Kidney (tissue), 14 donors: ENCODE data around the gene LMTK2. TPM values are rescaled to one million over a fixed set of nuclear protein-coding genes. Genes with fewer than 3 reads are reported as not detected.

Experiments used
- DNase-seq, 5 donors: peaks; one replicate each; pipeline ENCODE4 v3.0.0-alpha.2; 2013 to 2020
- FAIRE-seq: peaks from 2 replicates; lab custom pipeline; 2012; peaks lifted over from hg19 to GRCh38; lab: Jason Lieb, UNC
- H3K27ac ChIP-seq, 2 donors: one replicate each; pipeline ENCODE4 v1.7.0; 2013; ENCODE audit warnings: low read depth in 2 of 2, low read length in 2 of 2, inconsistent platforms in 1 of 2
- H3K27me3 ChIP-seq: one replicate; pipeline ENCODE4 v1.7.1; 2013; ENCODE audit warnings: low read length, inconsistent platforms; ENCODE audit not compliant: control insufficient read depth, insufficient read depth
- H3K36me3 ChIP-seq, 3 donors: one replicate each; pipeline versions ENCODE4 v1.7.0 to v1.7.1; 2013; ENCODE audit warnings: low read length in 3 of 3, control low read depth in 1 of 3, inconsistent platforms in 1 of 3; ENCODE audit not compliant: insufficient read depth in 3 of 3, control insufficient read depth in 2 of 3
- H3K4me1 ChIP-seq, 3 donors: one replicate each; pipeline versions ENCODE4 v1.7.0 to v1.7.1; 2013; ENCODE audit warnings: low read length in 3 of 3, inconsistent platforms in 1 of 3, low read depth in 1 of 3; ENCODE audit not compliant: control insufficient read depth in 2 of 3, insufficient read depth in 2 of 3
- H3K4me3 ChIP-seq, 3 donors: one replicate each; pipeline versions ENCODE4 v1.7.0 to v1.8.1; 2013; ENCODE audit warnings: low read length in 3 of 3, control low read depth in 1 of 3, inconsistent platforms in 1 of 3
- H3K9ac ChIP-seq, 3 donors: one replicate each; pipeline versions ENCODE4 v1.7.0 to v1.7.1; 2013; ENCODE audit warnings: low read length in 3 of 3, control low read depth in 1 of 3, inconsistent platforms in 1 of 3
- H3K9me3 ChIP-seq, 3 donors: one replicate each; pipeline versions ENCODE4 v1.7.0 to v1.7.1; 2013; ENCODE audit warnings: low read length in 3 of 3, control low read depth in 1 of 3, inconsistent platforms in 1 of 3; ENCODE audit not compliant: control insufficient read depth in 2 of 3, insufficient read depth in 1 of 3
- intact Hi-C: fragments of 100-400 bp; cut with DNase I; formaldehyde crosslinking; loops from one replicate; pipeline ENCODE4 v1.11.1; 2022
- polyA plus RNA-seq: library from polyadenylated mRNA; stranded (reverse); fragments of 350-450 nt; fragmentation: Illumina TruSeq; extraction: RNeasy Lipid Tissue Mini Kit (QIAGEN cat#74804); gene quantifications from one replicate; pipeline ENCODE4 v1.2.3, GENCODE V29; 2014; ENCODE audit warnings: low read depth, low replicate concordance; ENCODE audit not compliant: insufficient read depth
- total RNA-seq: library from RNA; stranded (reverse); fragmentation: NEBNext Ultra II Directional; extraction: Animal tissue kit (Norgen Biotek cat#: 25700); gene quantifications from one replicate; pipeline ENCODE4 v1.2.1, GENCODE V29; 2021
- TF ChIP-seq, protein P1 (sequence below): IDR thresholded peaks from 3 replicates; pipeline ENCODE4 v1.5.1; 2012; ENCODE audit warnings: mild to moderate bottlenecking, moderate library complexity, borderline replicate concordance; ENCODE audit not compliant: insufficient read depth; ENCODE audit errors: extremely low read depth
- donor health status: control.
- donor health status: control.
- donor health status: control.
- donor health status: control.
- donor health status: control.
- donor health status: DM: yes; HTN: yes; CAD: no.
- donor health status: Normal renal cell carcinoma (clear cell type).

The LMTK2 gene
- total and polyA plus RNA-seq, 2 donors from 2014 or later, result 3.3 to 24.8 TPM

DNA sequence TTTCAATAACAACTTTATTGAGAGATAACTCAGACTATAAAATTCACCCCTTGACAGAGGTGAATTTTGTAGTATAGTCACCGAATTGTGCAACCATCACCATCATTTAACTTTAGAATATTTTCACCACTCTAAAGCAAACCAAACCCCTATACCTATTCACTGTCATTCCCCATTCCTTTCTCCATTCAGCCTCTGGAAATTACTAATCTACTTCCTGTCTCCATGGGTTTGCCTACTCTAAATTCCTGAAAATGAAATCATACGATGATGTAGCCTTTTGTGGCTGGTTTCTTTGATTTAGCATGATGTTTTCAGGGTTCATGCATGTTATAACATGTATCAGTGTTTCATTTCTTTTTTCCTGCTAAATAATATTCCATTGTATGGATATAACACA is 15.6 kb upstream of the LMTK2 start:
- Histone ChIP-seq H3K36me3 (no peaks in the 10 kb centered on the region), H3K9me3 (peaks cover 0 to 7% (median 0%) of the 10 kb centered on the region in 3 donors), H3K4me3 (no peak overlapping the region), H3K4me1 (no peaks in the 10 kb centered on the region), H3K9ac (no peak overlapping the region), H3K27ac (no peak overlapping the region), H3K27me3 (no peaks in the 10 kb centered on the region)
- TF ChIP-seq, protein P1, sequence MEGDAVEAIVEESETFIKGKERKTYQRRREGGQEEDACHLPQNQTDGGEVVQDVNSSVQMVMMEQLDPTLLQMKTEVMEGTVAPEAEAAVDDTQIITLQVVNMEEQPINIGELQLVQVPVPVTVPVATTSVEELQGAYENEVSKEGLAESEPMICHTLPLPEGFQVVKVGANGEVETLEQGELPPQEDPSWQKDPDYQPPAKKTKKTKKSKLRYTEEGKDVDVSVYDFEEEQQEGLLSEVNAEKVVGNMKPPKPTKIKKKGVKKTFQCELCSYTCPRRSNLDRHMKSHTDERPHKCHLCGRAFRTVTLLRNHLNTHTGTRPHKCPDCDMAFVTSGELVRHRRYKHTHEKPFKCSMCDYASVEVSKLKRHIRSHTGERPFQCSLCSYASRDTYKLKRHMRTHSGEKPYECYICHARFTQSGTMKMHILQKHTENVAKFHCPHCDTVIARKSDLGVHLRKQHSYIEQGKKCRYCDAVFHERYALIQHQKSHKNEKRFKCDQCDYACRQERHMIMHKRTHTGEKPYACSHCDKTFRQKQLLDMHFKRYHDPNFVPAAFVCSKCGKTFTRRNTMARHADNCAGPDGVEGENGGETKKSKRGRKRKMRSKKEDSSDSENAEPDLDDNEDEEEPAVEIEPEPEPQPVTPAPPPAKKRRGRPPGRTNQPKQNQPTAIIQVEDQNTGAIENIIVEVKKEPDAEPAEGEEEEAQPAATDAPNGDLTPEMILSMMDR, result no peak
- intact Hi-C loops, result no loop called here
- FAIRE-seq (no peak), DNase-seq (no peak)

DNA sequence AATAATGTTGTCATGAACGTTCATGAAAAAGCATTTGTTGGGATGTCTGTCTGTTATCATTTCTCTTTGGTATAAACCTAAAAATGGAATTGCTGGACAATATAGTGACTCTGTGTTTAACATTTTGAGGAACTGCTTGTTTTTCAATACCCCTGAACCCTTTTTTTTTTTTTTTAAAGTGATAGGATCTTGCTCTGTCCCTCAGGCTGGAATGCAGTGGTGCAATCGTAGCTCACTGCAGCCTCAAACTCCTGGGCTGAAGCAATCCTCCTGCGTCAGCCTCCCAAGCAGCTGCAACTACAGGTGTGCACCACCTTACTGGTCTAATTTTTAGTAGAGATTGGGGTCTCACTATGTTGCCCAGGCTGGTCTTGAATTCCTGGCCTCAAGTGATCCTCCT is 15.1 kb upstream of the LMTK2 start:
- DNase-seq (no peak), FAIRE-seq (no peak)
- Histone ChIP-seq H3K27ac (no peak overlapping the region), H3K9ac (no peak overlapping the region), H3K4me3 (no peak overlapping the region), H3K9me3 (peaks cover 0 to 10% (median 3%) of the 10 kb centered on the region in 3 donors), H3K27me3 (no peaks in the 10 kb centered on the region), H3K36me3 (no peaks in the 10 kb centered on the region), H3K4me1 (no peaks in the 10 kb centered on the region)
- intact Hi-C loops, result no loop called here
- TF ChIP-seq, protein P1, result no peak

DNA sequence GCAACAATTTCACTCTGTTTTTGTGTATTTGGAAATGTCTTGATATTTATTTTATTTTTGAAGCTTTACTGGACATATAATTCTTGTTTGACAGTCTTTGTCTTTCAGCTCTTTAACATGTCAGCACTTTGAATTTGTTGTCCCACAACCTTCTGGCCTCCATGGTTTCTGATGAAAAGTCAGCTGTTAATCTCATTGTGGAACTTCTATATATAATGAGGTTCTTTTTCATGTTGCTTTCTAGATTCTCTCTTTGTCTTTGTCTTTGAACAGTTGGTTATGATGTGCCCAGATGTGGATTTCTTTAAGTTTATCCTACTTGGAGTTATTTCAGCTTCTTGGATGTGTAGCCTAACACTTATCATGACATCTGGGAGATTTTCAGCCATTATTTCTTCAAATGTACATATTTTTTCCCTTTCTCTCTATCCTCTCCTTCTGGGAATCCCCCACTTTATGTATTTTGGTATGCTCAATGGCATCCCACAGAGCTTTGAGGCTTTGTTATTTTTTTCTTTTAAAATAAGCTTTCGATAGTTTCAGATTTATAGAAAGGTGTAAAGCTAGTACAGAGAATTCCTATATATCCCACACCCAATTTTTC is 9.5 kb upstream of the LMTK2 start:
- H3K36me3 ChIP-seq, result no peaks in the 10 kb centered on the region
- H3K27me3 ChIP-seq, result no peaks in the 10 kb centered on the region
- H3K27ac ChIP-seq, result no peak overlapping the region
- H3K9me3 ChIP-seq, result peaks cover 0 to 28% (median 7%) of the 10 kb centered on the region in 3 donors
- TF ChIP-seq, protein P1, result no peak
- H3K9ac ChIP-seq, result no peak overlapping the region
- no peak overlapping the region for H3K4me3 ChIP-seq
- H3K4me1 ChIP-seq, result no peaks in the 10 kb centered on the region
- DNase-seq (no peak), FAIRE-seq (no peak)
- intact Hi-C loops, result no loop called here
